Stromal cell of bone marrow (primary cell): ENCODE measurements around the gene BBOF1.

Experiments used
- DNase-seq: peaks from one replicate; pipeline ENCODE4 v3.0.0-alpha.2; 2012; ENCODE audit warnings: low read depth

BBOF1 gene

GRCh38 chr14:74105381-74105780 is 86.2 kb downstream of the BBOF1 start:
- no peak for DNase-seq

- peak; percentile 4 for DNase-seq
Observed at GRCh38 chr14:74109369-74109768, 90.2 kb downstream of the BBOF1 start.

GRCh38 chr14:74111395-74112216 is 92.5 kb downstream of the BBOF1 start:
- peak; percentile 44 for DNase-seq
